ENCODE data around the gene ANKRD23. TPM values are rescaled to one million over a fixed set of nuclear protein-coding genes. Genes with fewer than 3 reads are reported as not detected.

The ANKRD23 gene
- total and polyA plus RNA-seq, 2 donors (not counting 1 experiment from before 2014, with no cell fraction given), result 0.41 to 1.3 TPM

- Histone ChIP-seq H3K9ac (ENCODE audit: insufficient read depth, low read length) (no peak overlapping the region), H3K4me2 (ENCODE audit: extremely low read depth, insufficient read depth, low read length) (no peak overlapping the region), H3K27me3 (ENCODE audit: control insufficient read depth, insufficient read depth, low read length) (no peaks in the 10 kb centered on the region), H3K4me3 (replicated peaks in 1 of 4; ENCODE audit: control extremely low read depth in 1 of 4, insufficient read depth in 1 of 4, low read depth in 3 of 4, low read length in 4 of 4) (no peak overlapping the region), H3K4me1 (ENCODE audit: control insufficient read depth, extremely low read depth, insufficient read depth, low read length) (peaks cover 7% of the 10 kb centered on the region), H3K79me2 (ENCODE audit: control insufficient read depth, insufficient read depth, low read length) (no peaks in the 10 kb centered on the region), H3K9me3 (ENCODE audit: control insufficient read depth, insufficient read depth, low read depth, low read length) (no peaks in the 10 kb centered on the region), H3K27ac (ENCODE audit: insufficient read depth, low read length) (no peak overlapping the region), H3K36me3 (ENCODE audit: control insufficient read depth, insufficient read depth, low read length) (peaks cover 10% of the 10 kb centered on the region), H4K20me1 (ENCODE audit: control insufficient read depth, extremely low read depth, insufficient read depth, low read length) (no peaks in the 10 kb centered on the region), H2AFZ (ENCODE audit: low read length) (no peak overlapping the region)
- DNase-seq (ENCODE audit: low read depth in 2 of 2), result no peak
- TF ChIP-seq EZH2 (IDR thresholded peaks at IDR 0.05; ENCODE audit: low read length, missing control alignments), result no peak
- TF ChIP-seq CTCF (conservative IDR thresholded peaks at IDR 0.05 in 1 of 2, IDR thresholded peaks at IDR 0.05 in 1 of 2; ENCODE audit: low read depth in 1 of 2, low read length in 2 of 2), result no peak
Measured at GRCh38 chr2:96828436-96828835, 15.4 kb downstream of the ANKRD23 start.

- Histone ChIP-seq H3K4me1 (ENCODE audit: control insufficient read depth, extremely low read depth, insufficient read depth, low read length) (no peaks in the 10 kb centered on the region), H2AFZ (ENCODE audit: low read length) (no peak overlapping the region), H3K79me2 (ENCODE audit: control insufficient read depth, insufficient read depth, low read length) (no peaks in the 10 kb centered on the region), H3K27ac (ENCODE audit: insufficient read depth, low read length) (no peak overlapping the region), H3K4me3 (replicated peaks in 1 of 4; ENCODE audit: control extremely low read depth in 1 of 4, insufficient read depth in 1 of 4, low read depth in 3 of 4, low read length in 4 of 4) (no peak overlapping the region), H3K4me2 (ENCODE audit: extremely low read depth, insufficient read depth, low read length) (no peak overlapping the region), H3K9me3 (ENCODE audit: control insufficient read depth, insufficient read depth, low read depth, low read length) (no peaks in the 10 kb centered on the region), H4K20me1 (ENCODE audit: control insufficient read depth, extremely low read depth, insufficient read depth, low read length) (no peaks in the 10 kb centered on the region), H3K36me3 (ENCODE audit: control insufficient read depth, insufficient read depth, low read length) (peaks cover 6% of the 10 kb centered on the region), H3K27me3 (ENCODE audit: control insufficient read depth, insufficient read depth, low read length) (no peaks in the 10 kb centered on the region), H3K9ac (ENCODE audit: insufficient read depth, low read length) (no peak overlapping the region)
- TF ChIP-seq CTCF (conservative IDR thresholded peaks at IDR 0.05 in 1 of 2, IDR thresholded peaks at IDR 0.05 in 1 of 2; ENCODE audit: low read depth in 1 of 2, low read length in 2 of 2) (no peak), EZH2 (IDR thresholded peaks at IDR 0.05; ENCODE audit: low read length, missing control alignments) (no peak)
- DNase-seq (ENCODE audit: low read depth in 2 of 2), result no peak
Measured at GRCh38 chr2:96826546-96827278, 17.1 kb downstream of the ANKRD23 start.

GRCh38 chr2:96825057-96825456 lies 18.8 kb downstream of the ANKRD23 start:
- Histone ChIP-seq H3K27ac (ENCODE audit: insufficient read depth, low read length) (no peak overlapping the region), H3K9me3 (ENCODE audit: control insufficient read depth, insufficient read depth, low read depth, low read length) (no peaks in the 10 kb centered on the region), H2AFZ (ENCODE audit: low read length) (no peak overlapping the region), H3K4me3 (replicated peaks in 1 of 4; ENCODE audit: control extremely low read depth in 1 of 4, insufficient read depth in 1 of 4, low read depth in 3 of 4, low read length in 4 of 4) (no peak overlapping the region), H3K36me3 (ENCODE audit: control insufficient read depth, insufficient read depth, low read length) (peaks cover 6% of the 10 kb centered on the region), H3K9ac (ENCODE audit: insufficient read depth, low read length) (no peak overlapping the region), H3K4me2 (ENCODE audit: extremely low read depth, insufficient read depth, low read length) (no peak overlapping the region), H4K20me1 (ENCODE audit: control insufficient read depth, extremely low read depth, insufficient read depth, low read length) (no peaks in the 10 kb centered on the region), H3K79me2 (ENCODE audit: control insufficient read depth, insufficient read depth, low read length) (no peaks in the 10 kb centered on the region), H3K4me1 (ENCODE audit: control insufficient read depth, extremely low read depth, insufficient read depth, low read length) (no peaks in the 10 kb centered on the region), H3K27me3 (ENCODE audit: control insufficient read depth, insufficient read depth, low read length) (no peaks in the 10 kb centered on the region)
- DNase-seq (ENCODE audit: low read depth in 2 of 2), result no peak
- no peak for TF ChIP-seq CTCF (conservative IDR thresholded peaks at IDR 0.05 in 1 of 2, IDR thresholded peaks at IDR 0.05 in 1 of 2; ENCODE audit: low read depth in 1 of 2, low read length in 2 of 2)
- TF ChIP-seq EZH2 (IDR thresholded peaks at IDR 0.05; ENCODE audit: low read length, missing control alignments), result no peak
